ENCODE data around the gene PHF21A.

PHF21A gene

DNA sequence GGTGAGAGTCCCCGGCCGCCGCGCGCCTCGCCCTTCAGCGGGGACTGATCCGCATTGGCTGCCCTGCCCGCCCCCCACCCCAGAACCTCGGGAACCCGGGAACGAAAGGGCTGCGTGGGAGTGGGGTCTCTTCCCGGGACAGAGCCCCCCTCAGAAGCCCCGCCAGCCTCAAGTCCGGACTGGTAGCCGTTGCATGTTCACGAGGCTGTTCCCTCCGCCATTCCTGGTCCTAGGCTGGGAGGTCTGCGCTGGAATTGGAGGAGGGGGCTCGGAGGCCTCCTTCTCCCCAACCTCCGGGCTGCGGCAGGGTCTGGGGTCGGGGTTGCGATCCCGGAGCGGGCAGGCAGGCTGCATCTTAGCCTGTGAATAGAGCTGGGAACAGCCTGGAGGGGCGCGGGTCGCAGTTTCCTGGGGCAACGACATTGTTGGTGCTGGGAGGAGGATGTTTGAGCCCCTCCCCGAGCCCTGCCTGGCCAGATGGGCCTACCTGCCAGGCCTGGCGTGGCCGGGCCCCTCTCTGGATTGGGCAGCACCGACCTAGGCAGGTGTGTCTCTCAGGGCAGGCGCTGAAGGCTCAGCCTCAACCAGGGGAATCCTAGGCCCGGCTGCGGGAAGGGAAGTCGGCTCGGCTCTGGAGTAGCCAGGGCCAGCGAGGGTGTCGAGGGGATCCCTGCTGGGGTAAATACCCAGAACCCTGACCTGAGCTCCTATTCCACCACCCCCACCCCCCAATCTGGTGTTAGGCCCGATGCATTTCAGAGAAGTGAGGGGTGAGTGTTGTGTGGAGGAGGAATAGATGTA, 235.1 kb downstream of the PHF21A start:
- no peak for DNase-seq (ENCODE audit: low read depth in 2 of 2)

DNA sequence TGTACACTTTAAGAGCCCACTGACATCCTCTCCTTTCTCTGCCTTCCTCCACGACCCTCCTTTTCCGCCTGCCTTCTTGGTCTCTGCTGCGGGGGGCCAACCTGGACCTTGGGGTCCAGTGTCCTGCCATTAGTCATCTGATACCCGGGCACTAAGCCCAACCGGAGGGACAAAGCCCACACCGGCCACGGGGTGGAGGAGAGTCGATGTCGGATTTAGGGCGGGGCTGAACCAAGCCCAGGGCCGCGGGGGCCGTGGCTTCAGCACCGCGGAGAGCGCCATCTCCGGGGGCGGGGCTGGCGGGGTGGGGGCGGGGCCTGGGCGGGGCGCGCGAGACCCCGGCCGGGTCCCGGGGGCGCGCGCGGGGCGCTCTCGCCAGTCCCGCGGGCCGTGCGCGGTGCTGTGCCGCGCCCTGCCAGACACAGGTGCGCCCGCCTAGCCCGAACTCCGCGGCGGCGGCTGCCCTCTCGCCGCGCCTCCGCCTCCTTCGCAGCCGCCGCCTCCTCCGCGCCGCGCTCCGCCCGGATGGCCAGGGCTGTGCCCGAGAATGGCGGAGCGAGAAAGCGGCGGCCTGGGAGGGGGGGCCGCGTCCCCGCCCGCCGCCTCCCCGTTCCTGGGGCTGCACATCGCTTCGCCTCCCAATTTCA, 235.9 kb downstream of the PHF21A start, which contains the start of gene MAPK8IP1:
TSS of gene MAPK8IP1 (plus strand) at position 378 of the 647 bp plus-strand sequence. CDS start at position 548, 170 bp downstream.
- DNase-seq (ENCODE audit: low read depth in 2 of 2) = peak; percentile 9 to 33

DNA sequence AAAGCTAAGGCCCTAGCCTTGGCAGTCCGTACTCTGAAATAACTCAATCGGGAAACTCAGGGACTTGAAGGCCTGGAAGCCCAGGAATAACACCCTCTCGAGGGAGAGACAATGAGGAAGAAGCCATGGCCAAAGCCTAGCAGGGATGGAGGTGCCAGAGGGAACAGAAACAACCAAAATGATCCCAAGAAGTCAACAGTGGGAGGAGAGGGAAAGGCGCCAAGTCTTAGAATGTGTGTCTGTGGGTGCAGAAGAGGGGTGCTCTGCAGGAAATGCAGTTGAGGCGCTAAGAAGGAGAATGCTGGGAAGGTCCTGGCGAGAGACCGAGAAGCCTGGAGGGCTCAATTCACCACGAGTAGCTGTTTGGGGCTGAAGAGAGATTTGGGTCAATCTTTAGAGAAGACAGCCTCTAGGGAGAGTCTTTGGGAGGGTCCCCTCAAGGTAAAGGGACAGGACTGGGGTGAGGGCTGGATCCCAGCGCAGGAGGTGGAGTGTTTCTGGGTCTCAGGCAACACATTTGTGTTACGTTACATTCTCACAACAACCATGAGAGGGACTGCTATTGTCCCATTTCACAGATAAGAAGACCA, 236.6 kb downstream of the PHF21A start:
- DNase-seq (ENCODE audit: low read depth in 2 of 2) = no peak
